ENCODE data around the gene ATG101. TPM values are rescaled to one million over a fixed set of nuclear protein-coding genes. Genes with fewer than 3 reads are reported as not detected.
A peak's percentile ranks its signal among the peaks of the same experiment; 100 is the strongest.

Gene ATG101
- total RNA-seq (2014; rRNA removed; shearing (Covaris generic)) = 92.1 and 96.9 TPM in 2 replicates
- 70.6 and 87.2 TPM in 2 replicates for polyA plus RNA-seq (2014; cell fraction: nucleus; rRNA removed)

DNA sequence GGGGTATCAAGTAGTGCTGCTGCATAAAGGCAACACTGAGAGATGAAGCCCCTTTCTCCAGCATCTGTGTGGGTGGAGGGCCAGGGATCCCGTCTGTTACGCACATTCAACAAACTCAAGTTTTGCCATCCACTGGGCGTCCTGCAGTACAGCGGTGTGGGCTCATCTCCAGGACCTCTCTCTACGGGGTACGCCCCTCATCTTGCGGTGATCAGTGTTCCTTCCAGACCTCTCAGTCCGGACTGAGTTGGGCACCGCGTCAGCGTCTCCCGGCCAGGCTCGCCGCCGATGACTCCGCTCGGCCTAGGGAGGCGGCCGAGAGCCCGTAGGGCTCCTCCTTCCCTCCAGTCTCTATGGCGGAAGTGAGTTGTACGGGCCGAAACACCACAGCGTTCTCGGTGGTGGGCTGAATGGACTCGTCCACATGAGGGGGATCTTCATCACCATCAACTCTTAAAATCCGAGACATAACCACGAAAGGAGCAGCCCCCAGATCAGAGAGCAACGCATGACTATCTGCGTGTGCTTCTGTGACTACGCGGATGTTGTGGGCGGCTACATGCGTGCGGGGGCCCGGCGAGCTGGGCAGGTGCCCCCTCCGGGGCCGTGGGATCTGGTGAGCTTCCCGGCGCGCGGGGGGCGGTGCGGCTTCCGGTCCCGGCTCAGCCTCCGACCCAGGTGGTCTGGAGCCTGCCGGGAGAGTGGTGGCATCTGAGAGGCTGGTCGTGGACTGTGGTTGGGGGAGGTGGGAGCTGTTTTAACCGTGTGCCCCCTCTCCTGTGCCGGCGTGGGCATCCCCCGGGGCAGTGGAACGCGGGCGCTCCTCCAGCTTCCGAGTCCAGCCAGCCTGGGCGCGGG is at the start of gene ATG101:
ATG101 (plus strand) TSS at position 652 of the 858 bp plus-strand sequence. CDS start 3,673 bp downstream, outside the sequence.
- DNase-seq (ENCODE audit: extremely low read depth, low read depth) = peak; percentile 94

DNA sequence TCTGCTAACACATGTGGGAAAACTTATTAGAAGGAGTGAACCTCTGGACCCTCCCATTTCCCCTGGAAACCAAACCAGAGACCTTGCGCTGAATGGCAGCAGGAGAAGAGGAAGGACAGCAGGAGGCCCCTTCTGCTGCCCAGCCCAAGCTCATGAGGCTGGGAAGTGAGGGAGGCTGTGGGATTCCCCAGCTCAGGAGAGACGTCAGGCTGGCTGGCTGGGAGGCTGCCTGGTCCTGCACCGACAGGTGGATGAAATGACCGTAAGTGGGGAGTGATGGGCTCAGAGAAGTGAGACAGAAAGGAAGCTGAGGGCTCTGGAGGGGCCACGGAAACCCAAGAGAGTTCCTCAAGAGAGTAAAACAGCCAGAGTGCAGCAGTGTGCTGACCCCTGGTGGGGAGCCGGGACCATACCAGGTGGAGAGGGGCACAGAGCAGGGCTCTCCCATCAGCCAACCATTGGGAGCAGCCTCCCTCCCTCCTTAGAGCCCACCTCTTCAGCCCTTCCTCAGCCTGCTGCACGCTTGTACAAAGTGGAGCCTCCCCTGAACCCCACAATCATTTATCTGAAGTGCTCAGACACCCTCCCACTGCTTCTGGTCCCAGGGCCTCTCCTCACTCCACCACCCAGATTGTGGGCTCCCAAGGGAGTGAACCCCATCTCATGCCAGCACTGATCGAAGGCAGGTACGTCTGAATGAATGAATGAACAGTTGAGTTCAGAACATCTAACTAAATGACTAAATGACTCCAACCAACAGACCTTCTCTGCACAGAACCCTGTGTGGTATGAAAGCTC is 49.0 kb upstream of the ATG101 start:
- peak; percentile 33 for DNase-seq (ENCODE audit: extremely low read depth, low read depth)

GRCh38 chr12:52022841-52023181 is 47.0 kb upstream of the ATG101 start:
- no peak for DNase-seq (ENCODE audit: extremely low read depth, low read depth)

DNA sequence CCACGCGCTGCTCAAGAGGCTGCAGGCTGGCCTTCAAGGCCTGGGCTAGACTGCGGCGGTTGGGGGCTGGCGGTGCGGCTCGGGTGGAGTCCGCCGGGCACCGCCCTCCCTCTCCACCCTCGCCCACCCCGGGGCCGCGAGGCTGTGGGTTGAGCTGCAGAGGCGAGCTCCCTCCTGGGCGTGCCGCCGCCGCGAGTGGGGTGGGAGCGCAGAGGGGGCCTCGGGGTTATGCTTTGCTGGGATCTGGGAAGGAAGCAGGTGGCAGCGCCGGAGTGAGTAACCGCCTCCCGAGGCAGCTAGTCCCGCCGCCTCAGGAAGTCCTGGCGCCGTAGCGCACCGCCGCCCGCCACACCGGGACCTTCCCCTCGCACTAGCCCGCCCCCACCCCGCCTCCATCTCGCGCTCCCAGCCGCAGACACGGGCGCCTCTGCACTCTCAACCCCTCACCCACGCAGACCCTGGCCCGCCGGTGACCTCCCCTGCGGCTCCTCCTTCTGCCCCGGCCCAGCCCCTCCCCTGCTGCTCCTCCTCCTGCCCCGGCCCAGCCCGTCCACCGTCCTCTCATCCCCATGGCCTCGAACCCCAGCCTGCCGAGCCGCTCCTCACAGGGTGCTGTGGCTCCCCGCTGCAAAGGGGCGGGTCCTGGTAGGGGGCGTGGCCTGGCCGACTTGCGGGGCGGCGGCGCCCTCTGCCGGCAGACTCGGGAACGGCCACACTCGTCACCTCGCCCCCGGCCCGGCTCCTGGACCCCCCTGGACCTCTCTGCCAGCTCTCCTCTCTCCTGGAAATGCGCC is 46.4 kb upstream of the ATG101 start:
- DNase-seq (ENCODE audit: extremely low read depth, low read depth) = peak; percentile 66

DNA sequence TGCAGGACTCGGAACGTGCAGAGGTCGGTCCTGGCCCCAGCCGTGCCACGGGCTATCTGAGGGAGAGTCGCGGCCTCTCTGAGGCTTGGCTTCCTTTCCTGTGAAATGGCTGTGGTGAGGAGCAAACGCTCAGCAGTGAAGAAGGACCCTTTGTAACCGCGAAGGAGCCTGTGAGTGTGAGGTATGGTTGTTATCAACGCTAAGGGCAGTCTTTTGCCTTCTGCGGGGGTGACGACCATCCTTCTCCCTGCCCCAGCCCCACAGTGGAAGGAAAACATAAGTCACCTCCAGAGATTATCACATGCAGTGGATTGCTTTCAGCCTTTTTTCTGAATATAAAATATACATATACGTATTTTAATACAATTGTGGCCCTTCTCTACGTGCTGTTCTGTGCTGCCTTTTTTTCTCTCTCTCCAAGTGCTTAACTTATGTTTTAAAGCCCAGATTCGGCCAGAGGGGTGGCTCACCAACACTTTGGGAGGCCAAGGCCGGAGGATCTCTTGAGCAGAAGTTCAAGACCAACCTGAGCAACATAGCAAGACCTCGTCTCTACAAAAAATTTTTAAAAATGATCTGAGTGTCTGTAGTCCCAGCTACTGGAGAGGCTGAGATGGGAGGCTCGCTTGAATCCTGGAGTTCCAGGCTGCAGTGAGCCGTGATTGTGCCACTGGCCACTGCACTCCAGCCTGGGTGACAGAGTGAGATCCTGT is 45.6 kb upstream of the ATG101 start:
- DNase-seq (ENCODE audit: extremely low read depth, low read depth) = no peak

DNA sequence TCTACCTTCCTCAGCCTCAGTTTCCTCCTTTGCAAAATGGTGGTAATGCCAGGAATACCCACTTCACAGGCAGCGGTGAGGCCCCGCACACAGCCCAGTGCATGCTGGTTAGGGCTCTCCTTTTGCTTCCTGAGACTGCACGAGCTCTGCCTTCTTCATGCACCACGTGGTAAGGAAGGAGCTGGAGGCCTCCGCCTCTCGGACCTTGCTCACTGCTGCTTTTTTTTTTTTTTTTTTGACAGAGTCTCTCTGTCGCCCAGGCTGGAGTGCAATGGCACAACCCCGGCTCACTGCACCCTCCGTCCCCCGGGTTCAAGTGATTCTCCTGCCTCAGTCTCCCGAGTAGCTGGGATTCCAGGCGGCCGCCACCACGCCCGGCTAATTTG is 44.9 kb upstream of the ATG101 start:
- no peak for DNase-seq (ENCODE audit: extremely low read depth, low read depth)

DNA sequence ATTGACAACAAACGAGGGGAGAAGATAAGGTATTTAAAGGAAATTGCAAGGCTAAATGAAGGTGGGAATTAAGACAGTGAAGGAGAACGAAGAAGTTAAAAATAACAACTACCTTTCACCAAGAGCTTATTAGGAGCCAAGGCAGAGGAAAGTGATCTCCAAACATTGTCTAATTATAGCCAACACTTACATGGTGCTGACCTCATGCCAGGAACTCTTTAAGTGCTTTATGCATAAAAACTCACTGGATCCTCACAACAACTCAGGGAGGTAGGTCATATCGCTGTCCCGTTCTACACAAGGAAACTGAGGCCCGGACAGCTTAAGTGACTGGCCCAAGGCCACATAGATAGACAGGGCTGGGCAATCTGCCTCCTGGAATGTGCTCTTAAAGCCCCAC is 43.5 kb upstream of the ATG101 start:
- no peak for DNase-seq (ENCODE audit: extremely low read depth, low read depth)

DNA sequence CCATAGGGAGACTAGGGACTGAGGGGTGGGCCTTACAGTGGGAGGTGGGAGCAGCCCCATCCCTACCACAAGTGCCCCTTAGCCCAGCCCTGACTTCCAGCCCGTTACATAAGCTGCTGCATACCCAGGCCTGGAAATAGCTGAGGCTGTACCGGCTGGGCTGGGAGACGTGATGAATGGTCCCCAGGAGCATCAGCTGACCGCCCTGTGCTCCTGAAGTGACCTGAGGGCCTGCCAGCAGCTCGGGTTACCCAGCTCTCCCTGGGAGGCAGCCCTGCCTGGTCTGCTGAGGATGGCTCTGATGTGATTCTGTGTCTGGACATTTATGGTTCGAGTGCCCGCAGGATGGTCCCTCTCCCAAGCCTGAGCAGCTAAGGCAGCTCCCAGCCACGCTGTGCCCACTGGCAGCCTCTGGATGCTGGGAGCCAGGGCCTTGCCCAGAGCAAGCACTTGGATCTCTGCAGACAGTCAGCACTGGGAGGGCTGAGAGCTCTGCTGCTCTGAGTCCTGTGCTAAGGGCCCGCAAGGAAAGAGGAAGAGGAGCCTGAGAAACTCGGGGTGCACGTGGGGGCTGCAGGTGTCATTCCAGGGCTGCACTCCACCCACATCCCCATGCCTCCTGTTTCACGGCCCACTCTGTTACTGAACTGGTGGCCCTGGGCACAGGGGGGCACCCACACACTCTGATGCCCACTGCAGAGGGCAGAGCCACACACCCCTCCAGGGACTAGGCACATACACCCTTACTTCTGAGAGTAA is 42.5 kb upstream of the ATG101 start:
- DNase-seq (ENCODE audit: extremely low read depth, low read depth) = no peak

DNA sequence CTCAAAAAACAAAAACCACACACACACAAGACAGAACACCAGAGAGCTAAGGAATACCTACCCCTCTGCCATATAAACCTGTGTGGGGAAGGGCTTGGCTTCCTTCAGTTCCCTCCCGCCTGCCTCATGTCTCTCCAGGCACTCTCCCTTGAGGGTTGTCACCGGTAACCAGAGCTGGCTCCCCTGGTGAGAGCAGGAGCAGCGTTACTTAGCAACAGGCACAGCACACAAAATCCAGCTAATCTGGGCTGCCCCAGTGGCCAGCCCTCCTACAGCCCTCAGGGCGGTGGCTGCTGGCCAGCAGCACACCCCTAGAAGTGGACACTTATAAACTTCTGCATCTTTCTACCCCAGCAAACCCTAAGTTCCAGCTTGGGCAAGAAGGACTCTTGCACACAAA is 40.1 kb upstream of the ATG101 start:
- no peak for DNase-seq (ENCODE audit: extremely low read depth, low read depth)

- no peak for DNase-seq (ENCODE audit: extremely low read depth, low read depth)
Measured at GRCh38 chr12:52032446-52032803, 37.4 kb upstream of the ATG101 start.

DNA sequence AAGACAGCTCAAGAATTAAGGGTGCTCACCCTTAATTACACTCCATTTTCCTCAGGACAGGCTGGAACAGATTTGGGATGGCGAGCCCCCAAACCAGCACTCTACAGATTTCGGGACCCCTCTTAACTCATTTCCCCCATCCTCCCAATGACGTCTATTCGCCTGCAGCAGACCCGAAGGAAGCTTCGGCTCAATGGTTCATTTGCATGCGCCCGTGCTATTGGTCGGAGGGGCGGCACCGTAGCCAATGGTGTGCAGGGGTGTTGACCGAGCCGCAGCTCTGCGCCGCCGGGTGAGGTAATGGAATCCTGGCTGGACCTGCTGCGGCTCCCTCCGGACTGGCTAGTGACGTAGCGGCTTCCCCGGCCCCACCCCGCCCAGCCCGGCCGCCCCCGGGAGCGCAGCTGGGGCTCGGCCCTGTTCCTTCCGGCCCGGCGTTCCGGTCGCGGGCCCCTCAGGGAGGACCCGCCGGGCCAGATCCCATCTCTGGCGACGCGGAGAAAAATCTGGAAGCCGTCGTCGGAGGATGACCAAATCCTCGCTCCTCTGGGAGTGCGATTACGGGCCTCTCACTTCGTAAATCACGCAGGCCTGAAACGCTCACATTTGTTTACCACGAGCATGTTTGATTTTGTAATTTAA is 36.9 kb upstream of the ATG101 start:
- DNase-seq (ENCODE audit: extremely low read depth, low read depth) = peak; percentile 97

DNA sequence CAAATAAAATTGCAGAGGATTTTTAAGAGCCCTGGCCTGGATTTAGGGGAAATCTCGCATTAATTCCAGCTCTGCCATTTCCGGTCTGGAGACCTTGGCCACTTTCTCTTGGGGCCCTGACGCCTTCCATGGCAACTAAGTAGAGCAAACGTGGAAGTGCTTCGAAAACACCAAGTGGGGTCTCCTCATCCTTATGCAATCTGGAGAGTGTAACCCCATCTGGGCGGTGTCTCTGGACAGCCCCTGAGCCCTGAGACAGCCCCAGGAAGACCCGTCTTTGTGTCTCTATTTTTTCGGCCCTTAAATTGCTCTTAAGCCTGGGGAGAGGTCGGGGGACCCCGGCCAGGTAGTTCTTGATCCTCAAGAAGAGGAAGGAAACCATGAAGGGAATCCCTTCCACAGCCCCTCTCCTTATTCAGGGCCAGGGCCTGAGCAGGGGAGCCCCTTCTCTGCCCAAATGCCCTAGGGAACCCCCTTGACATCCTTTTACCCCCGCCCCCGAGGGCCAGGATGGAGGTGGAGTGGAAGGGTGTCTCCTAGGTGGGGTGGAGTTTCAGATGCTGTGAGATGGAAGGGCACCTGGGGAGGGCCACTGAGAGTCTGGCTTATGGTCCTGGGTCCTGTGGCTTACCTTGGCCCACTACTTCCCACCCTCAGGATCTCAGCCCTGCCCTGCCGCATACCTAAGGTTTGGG is 36.2 kb upstream of the ATG101 start:
- no peak for DNase-seq (ENCODE audit: extremely low read depth, low read depth)

GRCh38 chr12:52035190-52035589 is 34.6 kb upstream of the ATG101 start:
- no peak for DNase-seq (ENCODE audit: extremely low read depth, low read depth)

GRCh38 chr12:52035926-52036325 is 33.9 kb upstream of the ATG101 start:
- no peak for DNase-seq (ENCODE audit: extremely low read depth, low read depth)

GRCh38 chr12:52036587-52037171 is 33.1 kb upstream of the ATG101 start:
- peak; percentile 85 for DNase-seq (ENCODE audit: extremely low read depth, low read depth)

- DNase-seq (ENCODE audit: extremely low read depth, low read depth) = no peak
Measured at GRCh38 chr12:52037248-52037861, 32.4 kb upstream of the ATG101 start.

DNA sequence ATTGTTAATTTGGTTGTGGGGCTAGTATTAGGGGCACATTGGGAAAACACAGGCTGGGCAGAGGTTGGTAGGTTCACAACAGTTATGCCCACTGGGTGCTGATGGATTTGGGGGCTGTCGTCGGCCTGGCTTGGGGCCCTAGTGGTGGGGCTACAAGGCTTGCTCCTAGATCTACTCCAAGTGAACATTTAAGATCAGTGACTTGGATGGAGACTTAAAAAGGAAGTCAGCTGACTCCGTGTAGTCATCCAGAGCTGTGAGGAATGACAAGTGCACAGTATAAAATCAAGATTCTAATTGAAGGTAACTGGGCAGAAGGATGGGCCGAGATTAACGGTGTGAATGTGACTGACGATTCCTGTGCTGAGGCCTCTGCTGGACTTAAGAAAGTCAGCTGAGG is 31.3 kb upstream of the ATG101 start:
- DNase-seq (ENCODE audit: extremely low read depth, low read depth) = no peak

- no peak for DNase-seq (ENCODE audit: extremely low read depth, low read depth)
Measured at GRCh38 chr12:52041035-52041434, 28.7 kb upstream of the ATG101 start.
